Measurements from ENCODE around the gene NUDT3. TPM values are rescaled to one million over a fixed set of nuclear protein-coding genes. Genes with fewer than 3 reads are reported as not detected.
"Not testable (repeated sequence)": the region's sequence is repeated elsewhere in the genome, so short reads cannot be mapped to it uniquely, and the experiment has no call there.

The NUDT3 gene
- total and polyA plus RNA-seq, 4 experiments from 2014 or later, result 7.0 to 25.9 (median 18.0) TPM

- Mint-ChIP-seq H3K27ac (peak overlapping the region in 4 of 7 donors; percentile 2 to 86 (median 16)), H3K27me3 (no peaks in the 10 kb centered on the region), H3K4me1 (peaks cover 3 to 19% (median 5%) of the 10 kb centered on the region in 4 donors), H3K9me3 (no peaks in the 10 kb centered on the region), H3K36me3 (peaks cover 28 to 48% of the 10 kb centered on the region in 2 donors), H3K4me3 (no peak overlapping the region)
- Histone ChIP-seq H3K4me1 (ENCODE audit: insufficient read depth, low read length) (no peaks in the 10 kb centered on the region), H3K4me3 (ENCODE audit: low read length in 2 of 2) (no peak overlapping the region), H3K27ac (ENCODE audit: low read depth, low read length) (no peak overlapping the region), H3K27me3 (ENCODE audit: insufficient read depth, low read length) (no peaks in the 10 kb centered on the region), H3K9me3 (ENCODE audit: control insufficient read depth in 1 of 2, low read length in 2 of 2) (no peaks in the 10 kb centered on the region), H3K36me3 (ENCODE audit: insufficient read depth, low read length) (peaks cover 42% of the 10 kb centered on the region)
- peak; percentile 50 to 68 (median 51) for DNase-seq
- ChIA-PET POLR2A (ENCODE audit: partially characterized antibody) (interaction anchor here (0.7 to 3.3 kb wide), 8 partner anchors 10 to 440 kb away, joined by 3 to 45 read pairs (median 9); partner anchors contain the start of genes HMGA1, RPS10 and SMIM29), CTCF (ENCODE audit: partially characterized antibody) (interaction anchor here (0.7 to 5.4 kb wide), 29 partner anchors 10 to 790 kb away, joined by 3 to 70 read pairs (median 5); partner anchors contain the start of genes NUDT3, RPS10 and SMIM29)
- intact Hi-C loops (cut with micrococcal nuclease), result loop anchor here (1.0 kb wide), 3 partner anchors 166 to 251 kb away; partner anchors contain the start of gene SMIM29
These were observed 22.8 kb upstream of the NUDT3 start for GRCh38 chr6:34414999-34415858.

- H3K27me3 Mint-ChIP-seq, result no peaks in the 10 kb centered on the region
- no peak overlapping the region for H3K4me3 ChIP-seq (ENCODE audit: low read length in 2 of 2)
- no peaks in the 10 kb centered on the region for H3K9me3 Mint-ChIP-seq
- H3K4me1 ChIP-seq (ENCODE audit: insufficient read depth, low read length), result no peaks in the 10 kb centered on the region
- CTCF ChIA-PET (ENCODE audit: partially characterized antibody), result interaction anchor here (4.5 to 5.4 kb wide), 2 partner anchors 162 to 218 kb away, joined by 60 to 70 read pairs; partner anchors contain the start of gene SMIM29
- H3K9me3 ChIP-seq (ENCODE audit: control insufficient read depth in 1 of 2, low read length in 2 of 2), result no peaks in the 10 kb centered on the region
- no peak overlapping the region for H3K4me3 Mint-ChIP-seq
- H3K27ac Mint-ChIP-seq, result peak overlapping the region in 1 of 7 donors; percentile 5
- no peak for DNase-seq
- peaks cover 24% of the 10 kb centered on the region for H3K36me3 ChIP-seq (ENCODE audit: insufficient read depth, low read length)
- no peak overlapping the region for H3K27ac ChIP-seq (ENCODE audit: low read depth, low read length)
- H3K36me3 Mint-ChIP-seq, result peaks cover 15 to 30% of the 10 kb centered on the region in 2 donors
- peaks cover 3 to 6% (median 3%) of the 10 kb centered on the region in 4 donors for H3K4me1 Mint-ChIP-seq
- POLR2A ChIA-PET (ENCODE audit: partially characterized antibody), result interaction anchor here (0.5 kb wide), 1 partner anchor 13 kb away, joined by 4 read pairs; the partner anchor contains the start of gene RPS10
- intact Hi-C loops (cut with micrococcal nuclease), result no loop called here
- H3K27me3 ChIP-seq (ENCODE audit: insufficient read depth, low read length), result no peaks in the 10 kb centered on the region
These were observed 20.3 kb upstream of the NUDT3 start for GRCh38 chr6:34412643-34413214.

GRCh38 chr6:34412016-34412415 is 19.5 kb upstream of the NUDT3 start:
- Mint-ChIP-seq H3K36me3 (peaks cover 8 to 23% of the 10 kb centered on the region in 2 donors), H3K27ac (peak overlapping the region in 4 of 7 donors; percentile 19 to 82 (median 56)), H3K9me3 (no peaks in the 10 kb centered on the region), H3K4me1 (peaks cover 0 to 6% (median 3%) of the 10 kb centered on the region in 4 donors), H3K27me3 (no peaks in the 10 kb centered on the region), H3K4me3 (no peak overlapping the region)
- H3K27me3 ChIP-seq (ENCODE audit: insufficient read depth, low read length), result no peaks in the 10 kb centered on the region
- DNase-seq, result no peak
- no peaks in the 10 kb centered on the region for H3K9me3 ChIP-seq (ENCODE audit: control insufficient read depth in 1 of 2, low read length in 2 of 2)
- H3K36me3 ChIP-seq (ENCODE audit: insufficient read depth, low read length), result peaks cover 17% of the 10 kb centered on the region
- POLR2A ChIA-PET (ENCODE audit: partially characterized antibody), result no interaction called here
- intact Hi-C loops (cut with micrococcal nuclease), result no loop called here
- no peaks in the 10 kb centered on the region for H3K4me1 ChIP-seq (ENCODE audit: insufficient read depth, low read length)
- no peak overlapping the region for H3K27ac ChIP-seq (ENCODE audit: low read depth, low read length)
- no peak overlapping the region for H3K4me3 ChIP-seq (ENCODE audit: low read length in 2 of 2)
- CTCF ChIA-PET (ENCODE audit: partially characterized antibody), result no interaction called here

GRCh38 chr6:34407915-34408314 is 15.4 kb upstream of the NUDT3 start:
- H3K27me3 ChIP-seq (ENCODE audit: insufficient read depth, low read length); H3K4me3 Mint-ChIP-seq; H3K4me3 ChIP-seq (ENCODE audit: low read length in 2 of 2); H3K4me1 Mint-ChIP-seq; H3K4me1 ChIP-seq (ENCODE audit: insufficient read depth, low read length); CTCF ChIA-PET (ENCODE audit: partially characterized antibody); H3K27ac ChIP-seq (ENCODE audit: low read depth, low read length); H3K9me3 ChIP-seq (ENCODE audit: control insufficient read depth in 1 of 2, low read length in 2 of 2); H3K9me3 Mint-ChIP-seq; H3K36me3 ChIP-seq (ENCODE audit: insufficient read depth, low read length); H3K27ac Mint-ChIP-seq; H3K36me3 Mint-ChIP-seq; H3K27me3 Mint-ChIP-seq; DNase-seq; intact Hi-C loops (cut with micrococcal nuclease): not testable (repeated sequence)
- POLR2A ChIA-PET (ENCODE audit: partially characterized antibody), result interaction anchor here (0.7 kb wide), 1 partner anchor 725 kb away, joined by 3 read pairs; no protein-coding TSS in a partner anchor

GRCh38 chr6:34396518-34396917 is 4.0 kb upstream of the NUDT3 start:
- no peak overlapping the region for H3K27ac ChIP-seq (ENCODE audit: low read depth, low read length)
- no peak overlapping the region for H3K4me3 Mint-ChIP-seq
- H3K27me3 ChIP-seq (ENCODE audit: insufficient read depth, low read length), result no peaks in the 10 kb centered on the region
- H3K36me3 ChIP-seq (ENCODE audit: insufficient read depth, low read length), result no peaks in the 10 kb centered on the region
- H3K9me3 ChIP-seq (ENCODE audit: control insufficient read depth in 1 of 2, low read length in 2 of 2), result no peaks in the 10 kb centered on the region
- DNase-seq, result no peak
- H3K9me3 Mint-ChIP-seq, result peaks cover 0 to 3% (median 0%) of the 10 kb centered on the region in 8 donors
- intact Hi-C loops (cut with micrococcal nuclease), result no loop called here
- H3K4me3 ChIP-seq (ENCODE audit: low read length in 2 of 2), result no peak overlapping the region
- CTCF ChIA-PET (ENCODE audit: partially characterized antibody), result interaction anchor here (2.1 kb wide), 1 partner anchor 147 kb away, joined by 12 read pairs; the partner anchor contains the start of gene SMIM29
- no peaks in the 10 kb centered on the region for H3K27me3 Mint-ChIP-seq
- peaks cover 7 to 17% (median 12%) of the 10 kb centered on the region in 4 donors for H3K4me1 Mint-ChIP-seq
- peaks cover 12% of the 10 kb centered on the region for H3K4me1 ChIP-seq (ENCODE audit: insufficient read depth, low read length)
- no peak overlapping the region for H3K27ac Mint-ChIP-seq
- peaks cover 0 to 5% of the 10 kb centered on the region in 2 donors for H3K36me3 Mint-ChIP-seq
- POLR2A ChIA-PET (ENCODE audit: partially characterized antibody), result interaction anchor here (1.8 kb wide), 1 partner anchor 147 kb away, joined by 5 read pairs; no protein-coding TSS in a partner anchor

GRCh38 chr6:34393966-34394305 is 1.5 kb upstream of the NUDT3 start:
- H3K4me3 Mint-ChIP-seq, result peak overlapping the region in 7 of 8 donors; percentile 74 to 98 (median 79)
- peaks cover 0 to 5% of the 10 kb centered on the region in 2 donors for H3K36me3 Mint-ChIP-seq
- no peaks in the 10 kb centered on the region for H3K27me3 ChIP-seq (ENCODE audit: insufficient read depth, low read length)
- CTCF ChIA-PET (ENCODE audit: partially characterized antibody), result interaction anchor here (0.6 to 3.1 kb wide), 5 partner anchors 10 to 235 kb away, joined by 3 to 18 read pairs (median 3); partner anchors contain the start of gene RPS10
- DNase-seq, result no peak
- H3K9me3 ChIP-seq (ENCODE audit: control insufficient read depth in 1 of 2, low read length in 2 of 2), result no peaks in the 10 kb centered on the region
- intact Hi-C loops (cut with micrococcal nuclease), result loop anchor here (2.0 kb wide), 5 partner anchors 31 to 231 kb away; partner anchors contain the start of genes HMGA1 and SMIM29
- no peaks in the 10 kb centered on the region for H3K36me3 ChIP-seq (ENCODE audit: insufficient read depth, low read length)
- H3K27me3 Mint-ChIP-seq, result no peaks in the 10 kb centered on the region
- peaks cover 9 to 23% (median 14%) of the 10 kb centered on the region in 4 donors for H3K4me1 Mint-ChIP-seq
- no peak overlapping the region for H3K4me3 ChIP-seq (ENCODE audit: low read length in 2 of 2)
- H3K27ac Mint-ChIP-seq, result peak overlapping the region in 2 of 7 donors; percentile 53 to 80
- POLR2A ChIA-PET (ENCODE audit: partially characterized antibody), result interaction anchor here (1.0 to 3.1 kb wide), 3 partner anchors 32 to 198 kb away, joined by 3 to 15 read pairs (median 12); partner anchors contain the start of genes RPS10 and SMIM29
- peaks cover 21% of the 10 kb centered on the region for H3K4me1 ChIP-seq (ENCODE audit: insufficient read depth, low read length)
- no peak overlapping the region for H3K27ac ChIP-seq (ENCODE audit: low read depth, low read length)
- peaks cover 0 to 3% (median 0%) of the 10 kb centered on the region in 8 donors for H3K9me3 Mint-ChIP-seq
